Measurements from ENCODE around the gene CKMT2.

The CKMT2 gene

GRCh38 chr5:81189875-81190498, 43.1 kb upstream of the CKMT2 start:
- CTCF ChIA-PET: interaction anchor here (1.0 to 8.2 kb wide), 3 partner anchors 13 to 504 kb away, joined by 3 to 138 read pairs (median 3); no protein-coding TSS in a partner anchor
- H3K4me3 ChIP-seq (ENCODE audit: low read depth, low read length): no peak overlapping the region
- no peak for DNase-seq (ENCODE audit: low read depth, low spot score)
- POLR2A ChIA-PET: no interaction called here
- TF ChIP-seq, protein P1, sequence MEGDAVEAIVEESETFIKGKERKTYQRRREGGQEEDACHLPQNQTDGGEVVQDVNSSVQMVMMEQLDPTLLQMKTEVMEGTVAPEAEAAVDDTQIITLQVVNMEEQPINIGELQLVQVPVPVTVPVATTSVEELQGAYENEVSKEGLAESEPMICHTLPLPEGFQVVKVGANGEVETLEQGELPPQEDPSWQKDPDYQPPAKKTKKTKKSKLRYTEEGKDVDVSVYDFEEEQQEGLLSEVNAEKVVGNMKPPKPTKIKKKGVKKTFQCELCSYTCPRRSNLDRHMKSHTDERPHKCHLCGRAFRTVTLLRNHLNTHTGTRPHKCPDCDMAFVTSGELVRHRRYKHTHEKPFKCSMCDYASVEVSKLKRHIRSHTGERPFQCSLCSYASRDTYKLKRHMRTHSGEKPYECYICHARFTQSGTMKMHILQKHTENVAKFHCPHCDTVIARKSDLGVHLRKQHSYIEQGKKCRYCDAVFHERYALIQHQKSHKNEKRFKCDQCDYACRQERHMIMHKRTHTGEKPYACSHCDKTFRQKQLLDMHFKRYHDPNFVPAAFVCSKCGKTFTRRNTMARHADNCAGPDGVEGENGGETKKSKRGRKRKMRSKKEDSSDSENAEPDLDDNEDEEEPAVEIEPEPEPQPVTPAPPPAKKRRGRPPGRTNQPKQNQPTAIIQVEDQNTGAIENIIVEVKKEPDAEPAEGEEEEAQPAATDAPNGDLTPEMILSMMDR (IDR thresholded peaks at IDR 0.05; ENCODE audit: insufficient read depth, low read length, missing control alignments): no peak

GRCh38 chr5:81191726-81192372, 41.3 kb upstream of the CKMT2 start:
- POLR2A ChIA-PET: no interaction called here
- CTCF ChIA-PET: interaction anchor here (1.4 to 8.2 kb wide), 5 partner anchors 10 to 506 kb away, joined by 3 to 138 read pairs (median 9); no protein-coding TSS in a partner anchor
- H3K4me3 ChIP-seq (ENCODE audit: low read depth, low read length): no peak overlapping the region
- TF ChIP-seq, protein P1 (IDR thresholded peaks at IDR 0.05; ENCODE audit: insufficient read depth, low read length, missing control alignments): no peak
- no peak for DNase-seq (ENCODE audit: low read depth, low spot score)

DNA sequence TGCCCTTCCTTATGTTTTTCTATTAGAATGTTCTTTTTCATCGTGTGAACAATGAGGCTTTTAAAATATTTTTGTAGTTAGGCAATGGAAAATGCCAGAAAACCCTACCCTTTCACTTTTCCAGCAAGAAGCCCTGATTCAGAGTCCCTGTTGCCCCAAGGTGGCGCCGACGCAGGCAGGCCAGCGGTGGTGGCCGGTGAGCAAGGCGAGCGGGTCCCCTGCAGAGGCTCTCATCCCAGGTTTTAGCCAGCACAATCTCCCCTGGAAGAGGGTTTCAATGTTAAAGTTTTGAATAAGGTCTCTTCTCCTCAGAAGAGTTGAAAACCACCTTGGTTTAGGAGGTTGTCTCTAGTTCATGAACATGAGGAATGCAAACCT, 40.8 kb upstream of the CKMT2 start:
- TF ChIP-seq, protein P1 (IDR thresholded peaks at IDR 0.05; ENCODE audit: insufficient read depth, low read length, missing control alignments): no peak
- H3K4me3 ChIP-seq (ENCODE audit: low read depth, low read length): no peak overlapping the region
- ChIA-PET POLR2A (no interaction called here), CTCF (interaction anchor here (1.4 to 8.2 kb wide), 5 partner anchors 10 to 506 kb away, joined by 3 to 138 read pairs (median 9); no protein-coding TSS in a partner anchor)
- no peak for DNase-seq (ENCODE audit: low read depth, low spot score)

GRCh38 chr5:81194633-81195334, 38.3 kb upstream of the CKMT2 start:
- TF ChIP-seq, protein P1 (IDR thresholded peaks at IDR 0.05; ENCODE audit: insufficient read depth, low read length, missing control alignments): peak; percentile 95
- CTCF ChIA-PET: interaction anchor here (0.6 to 8.2 kb wide), 50 partner anchors 9 to 971 kb away, joined by 3 to 138 read pairs (median 4); no protein-coding TSS in a partner anchor
- H3K4me3 ChIP-seq (ENCODE audit: low read depth, low read length): peak overlapping the region; percentile 34
- peak; percentile 12 for DNase-seq (ENCODE audit: low read depth, low spot score)
- POLR2A ChIA-PET: no interaction called here

GRCh38 chr5:81195335-81195929, 37.7 kb upstream of the CKMT2 start:
- CTCF ChIA-PET: interaction anchor here (0.6 to 8.2 kb wide), 48 partner anchors 9 to 970 kb away, joined by 3 to 138 read pairs (median 4); no protein-coding TSS in a partner anchor
- TF ChIP-seq, protein P1 (IDR thresholded peaks at IDR 0.05; ENCODE audit: insufficient read depth, low read length, missing control alignments): no peak
- POLR2A ChIA-PET: no interaction called here
- no peak overlapping the region for H3K4me3 ChIP-seq (ENCODE audit: low read depth, low read length)
- DNase-seq (ENCODE audit: low read depth, low spot score): no peak
